T-helper 1 cell (primary cell): ENCODE results near the gene AFG1L.
"Not testable (repeated sequence)": the region's sequence is repeated elsewhere in the genome, so short reads cannot be mapped to it uniquely, and the experiment has no call there.

ENCODE experiments used
- DNase-seq, 5 donors: peaks; one replicate each; pipeline ENCODE4 v3.0.0-alpha.2; 2012 to 2020

The AFG1L gene

DNA sequence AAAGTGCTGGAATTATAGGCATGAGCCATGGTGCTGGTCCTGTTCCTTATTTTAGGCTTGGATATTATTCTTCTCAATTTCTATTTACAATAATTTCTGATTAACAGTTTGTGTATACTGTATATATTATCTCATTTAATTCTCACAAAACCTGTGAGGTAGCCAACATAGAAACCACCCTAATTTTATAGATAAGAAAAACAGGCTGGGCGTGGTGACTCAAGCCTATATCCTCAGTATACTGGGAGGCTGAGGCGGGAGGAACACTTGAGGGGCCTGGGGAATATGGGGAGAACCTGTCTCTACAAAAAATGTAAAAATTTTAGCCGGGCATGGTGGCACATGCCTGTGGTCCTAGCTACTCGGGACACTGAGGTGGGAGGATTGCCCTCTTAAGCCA lies 3.8 kb upstream of the AFG1L start:
- DNase-seq: no peak

DNA sequence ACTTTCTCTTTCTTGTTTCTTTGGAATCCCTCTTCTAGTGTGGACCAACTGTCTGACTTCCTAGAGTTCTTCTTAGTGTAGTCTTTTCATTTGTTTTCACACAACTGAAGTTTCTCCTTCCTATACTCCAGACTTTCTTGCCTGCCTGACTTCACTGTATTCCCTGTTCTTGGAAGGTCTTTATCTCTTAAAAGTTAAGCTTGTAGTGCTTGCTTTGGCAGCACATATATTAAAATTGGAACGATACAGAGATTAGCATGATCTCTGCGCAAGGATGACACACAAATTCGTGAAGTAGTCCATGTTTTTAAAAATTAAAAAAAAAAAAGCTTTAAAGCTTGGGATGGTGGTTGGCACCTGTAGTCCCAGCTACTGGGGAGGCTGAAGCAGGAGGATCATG lies 2.3 kb upstream of the AFG1L start:
- DNase-seq: not testable (repeated sequence)

DNA sequence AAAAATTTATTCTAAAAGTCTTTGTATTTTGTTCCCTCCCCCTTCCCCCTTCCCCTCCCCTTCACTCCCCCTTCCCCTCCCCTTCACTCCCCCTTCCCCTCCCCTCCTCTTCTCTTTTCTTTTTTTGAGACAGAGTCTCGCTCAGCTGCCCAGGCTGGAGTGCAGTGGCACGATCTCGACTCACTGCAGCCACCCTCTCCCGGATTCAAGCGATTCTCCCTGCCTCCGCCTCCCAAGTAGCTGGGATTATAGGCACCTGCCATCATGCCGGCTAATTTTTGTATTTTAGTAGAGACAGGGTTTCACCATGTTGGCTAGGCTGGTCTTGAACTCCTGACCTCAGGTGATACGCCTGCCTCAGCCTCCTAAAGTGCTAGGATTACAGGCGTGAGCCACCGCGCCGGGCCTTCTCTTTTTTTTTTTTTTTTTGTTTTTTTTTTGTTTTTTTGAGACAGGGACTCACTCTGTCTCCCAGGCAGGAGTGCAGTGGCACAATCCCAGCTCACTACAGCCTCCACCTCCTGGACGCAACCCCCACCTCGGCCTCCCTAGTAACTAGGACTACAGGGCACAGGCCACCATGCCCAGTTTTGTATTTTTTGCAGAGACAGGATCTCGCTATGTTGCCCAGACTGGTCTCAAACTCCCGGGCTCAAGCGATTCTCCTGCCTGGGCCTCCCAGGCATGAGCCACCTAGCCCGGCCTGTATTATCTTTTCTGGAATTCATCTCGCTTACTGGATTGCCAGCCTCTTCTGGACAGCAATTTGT lies 1.1 kb upstream of the AFG1L start:
- no peak for DNase-seq

DNA sequence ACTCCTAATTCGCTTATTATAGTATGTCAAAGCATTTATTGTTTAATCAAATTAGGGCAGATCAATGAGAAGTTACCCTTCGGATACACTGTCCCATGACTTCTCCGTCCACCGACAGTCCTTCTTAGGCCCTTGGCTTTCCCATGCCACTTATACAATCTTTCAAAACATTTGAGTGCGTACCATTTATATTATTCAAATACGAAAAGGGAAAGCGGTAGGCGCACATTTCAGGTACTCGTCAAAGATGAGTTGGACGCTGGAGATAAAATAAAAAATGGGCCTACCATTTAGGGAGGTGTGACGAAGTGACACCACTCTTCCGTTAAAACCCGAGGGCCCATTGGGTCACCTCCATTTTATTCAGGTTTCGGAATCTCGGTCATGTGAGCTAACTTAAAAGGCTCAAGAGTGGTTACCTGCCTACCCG lies 542 bp upstream of the AFG1L start:
- DNase-seq: no peak

GRCh38 chr6:108295676-108296075 lies 822 bp downstream of the AFG1L start:
- DNase-seq: no peak

DNA sequence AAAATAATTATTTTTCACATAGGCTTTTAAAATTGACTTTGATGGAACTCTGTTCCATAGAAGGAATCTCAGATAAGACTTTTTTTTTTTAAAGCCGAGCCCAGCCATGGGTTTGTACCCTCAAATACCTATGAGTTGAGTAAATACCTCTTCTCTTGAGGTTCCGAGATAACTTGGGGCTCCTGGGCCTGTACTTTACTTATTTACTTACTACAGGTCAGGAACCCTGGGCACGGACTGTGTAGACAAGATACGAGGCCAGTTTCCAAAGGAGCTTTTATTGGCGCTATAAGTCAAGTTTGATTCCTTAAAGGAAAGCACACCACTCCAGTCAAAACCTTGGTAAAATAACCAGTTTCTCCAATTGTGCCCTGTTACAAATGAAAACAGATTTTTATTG lies 7.5 kb downstream of the AFG1L start:
- DNase-seq: no peak

DNA sequence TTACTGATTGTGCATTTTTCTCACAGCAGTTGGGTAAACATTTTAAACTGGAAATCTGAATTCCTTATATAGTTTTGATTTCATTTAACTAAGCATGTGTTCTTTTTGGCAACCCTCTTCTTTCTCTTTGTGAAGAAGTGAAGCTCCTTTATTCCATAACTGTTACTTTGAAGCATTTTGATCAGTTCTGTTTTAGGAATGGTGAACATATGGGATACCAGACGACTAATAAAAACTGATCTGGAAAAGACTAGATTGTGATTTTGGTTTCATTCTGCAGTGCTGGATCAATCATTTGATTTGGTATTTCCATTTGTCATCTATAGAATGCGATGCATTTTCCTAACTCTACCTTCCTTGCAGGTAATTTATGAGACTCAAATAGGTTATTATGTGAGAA lies 9.8 kb downstream of the AFG1L start:
- DNase-seq: no peak

- peak in 1 of 5 donors; percentile 23 for DNase-seq
Measured at GRCh38 chr6:108308641-108309040, 13.8 kb downstream of the AFG1L start.

- no peak for DNase-seq
Measured at GRCh38 chr6:108309844-108310243, 15.0 kb downstream of the AFG1L start.

- DNase-seq: no peak
Measured at GRCh38 chr6:108312605-108313004, 17.8 kb downstream of the AFG1L start.

- DNase-seq: no peak
Measured at GRCh38 chr6:108321253-108321747, 26.4 kb downstream of the AFG1L start.

DNA sequence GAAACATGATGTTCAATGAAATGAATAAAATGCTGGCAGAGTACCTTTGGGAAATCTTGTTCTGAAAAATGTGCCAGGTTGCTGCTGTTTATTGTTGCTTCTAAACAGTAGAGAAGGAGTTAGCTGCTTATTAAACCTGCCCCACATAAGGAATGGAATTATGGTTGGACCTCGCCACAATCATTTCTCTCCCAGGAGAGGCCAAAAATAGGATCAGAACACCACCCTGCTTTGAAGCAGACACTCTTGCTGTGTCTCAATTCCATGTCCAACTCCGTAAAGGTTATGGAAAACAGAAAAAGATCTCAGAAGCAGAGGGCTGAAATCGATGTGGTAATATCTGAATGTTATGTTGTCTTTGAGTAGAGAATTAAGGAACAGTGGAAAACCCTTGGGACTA lies 27.9 kb downstream of the AFG1L start:
- DNase-seq: no peak

GRCh38 chr6:108323710-108324466 lies 29.0 kb downstream of the AFG1L start:
- DNase-seq: no peak

GRCh38 chr6:108330221-108330785 lies 35.4 kb downstream of the AFG1L start:
- not testable (repeated sequence) for DNase-seq

GRCh38 chr6:108330806-108331205 lies 36.0 kb downstream of the AFG1L start:
- no peak for DNase-seq

GRCh38 chr6:108331982-108332381 lies 37.1 kb downstream of the AFG1L start:
- no peak for DNase-seq

DNA sequence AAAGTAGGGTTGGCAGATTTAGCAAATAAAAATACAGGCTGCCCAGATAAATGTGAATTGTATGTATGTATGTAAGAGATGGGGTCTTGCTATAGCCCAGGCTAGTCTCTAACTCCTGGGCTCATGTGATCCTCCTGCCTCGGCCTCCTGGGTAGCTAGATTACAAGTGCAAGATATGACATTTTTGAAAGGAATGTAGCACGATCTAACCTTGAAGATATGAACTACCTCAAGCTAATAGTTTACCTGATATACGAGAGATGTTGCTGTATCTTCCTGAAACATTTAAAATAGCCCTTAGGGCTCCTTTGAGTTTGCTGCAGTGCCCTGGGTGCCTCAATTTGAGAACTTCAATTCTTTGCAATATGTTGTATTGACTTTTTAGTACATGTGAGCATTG lies 42.1 kb downstream of the AFG1L start:
- DNase-seq: no peak

DNA sequence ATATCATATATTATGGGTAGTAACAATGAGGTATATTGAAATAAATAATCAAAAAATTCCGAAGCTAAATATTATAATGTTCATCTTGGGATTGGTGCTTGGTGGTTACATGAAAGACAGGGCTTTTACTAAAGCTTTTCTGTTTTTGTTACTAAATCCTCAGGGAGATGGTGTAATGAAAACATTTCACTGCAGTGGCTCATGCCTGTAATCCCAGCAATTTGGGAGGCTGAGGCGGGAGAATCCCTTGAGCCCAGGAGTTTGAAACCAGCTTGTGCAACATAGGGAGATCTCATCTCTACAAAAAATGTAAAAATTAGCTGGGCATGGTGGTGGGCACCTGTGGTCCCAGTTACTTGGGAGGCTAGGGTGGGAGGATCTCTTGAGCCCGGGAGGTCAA lies 42.9 kb downstream of the AFG1L start:
- DNase-seq: no peak

- no peak for DNase-seq
Measured at GRCh38 chr6:108341372-108341771, 46.5 kb downstream of the AFG1L start.

GRCh38 chr6:108343894-108344293 lies 49.0 kb downstream of the AFG1L start:
- no peak for DNase-seq

DNA sequence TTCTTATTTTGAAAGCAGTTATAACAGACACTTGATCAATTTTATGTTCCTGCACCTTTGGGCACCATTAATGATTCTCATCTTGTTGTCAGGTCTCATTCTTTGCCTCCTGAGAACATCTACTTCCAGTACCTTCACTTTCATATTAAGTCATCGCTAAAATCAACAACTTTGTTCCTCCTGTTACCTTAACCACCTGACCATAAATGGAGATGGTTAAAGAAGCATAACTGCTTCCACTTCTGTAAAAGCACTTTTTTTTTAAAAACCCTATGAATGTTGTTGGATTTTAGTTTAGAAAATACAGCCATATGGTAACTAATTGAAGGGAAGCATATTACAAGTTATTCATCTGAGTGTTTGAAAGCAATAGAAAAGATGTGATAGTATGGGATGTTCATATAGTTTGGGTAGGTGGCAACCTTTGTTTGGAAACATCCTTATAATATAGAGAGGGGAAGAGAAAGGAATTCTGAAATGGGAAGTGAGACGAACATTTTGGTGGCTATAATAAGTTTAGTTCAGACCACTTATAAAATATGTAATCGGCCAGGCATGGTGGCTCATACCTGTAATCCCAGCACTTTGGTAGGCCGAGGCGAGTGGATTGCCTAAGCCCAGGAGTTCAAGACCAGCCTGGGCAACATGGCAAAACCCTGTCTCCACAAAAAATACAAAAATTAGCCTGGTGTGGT lies 53.9 kb downstream of the AFG1L start:
- peak in 1 of 5 donors; percentile 73 for DNase-seq

GRCh38 chr6:108350528-108350927 lies 55.7 kb downstream of the AFG1L start:
- no peak for DNase-seq

- no peak for DNase-seq
Measured at GRCh38 chr6:108353853-108354252, 59.0 kb downstream of the AFG1L start.
